Prostate gland (tissue), 2 donors: ENCODE results near the gene DNAH8.

Experiments used
- POLR2A ChIP-seq: fragments of 450-650 bp; IDR thresholded peaks from one replicate; pipeline ENCODE4 v1.6.1; 2016; ENCODE audit warnings: antibody characterized with exemption, mild to moderate bottlenecking
- TF ChIP-seq, protein P1 (sequence below), 4 experiments: fragments of 200-600 bp in 2 of 4; fragments of 450-650 bp in 2 of 4; sonication (generic) in 2 of 4; IDR thresholded peaks; 1 replicate in 3 of 4; 2 replicates in 1 of 4; pipeline ENCODE4 v1.5.1; 2016 to 2019; ENCODE audit warnings: antibody characterized with exemption in 4 of 4, mild to moderate bottlenecking in 2 of 4, moderate library complexity in 2 of 4

DNA sequence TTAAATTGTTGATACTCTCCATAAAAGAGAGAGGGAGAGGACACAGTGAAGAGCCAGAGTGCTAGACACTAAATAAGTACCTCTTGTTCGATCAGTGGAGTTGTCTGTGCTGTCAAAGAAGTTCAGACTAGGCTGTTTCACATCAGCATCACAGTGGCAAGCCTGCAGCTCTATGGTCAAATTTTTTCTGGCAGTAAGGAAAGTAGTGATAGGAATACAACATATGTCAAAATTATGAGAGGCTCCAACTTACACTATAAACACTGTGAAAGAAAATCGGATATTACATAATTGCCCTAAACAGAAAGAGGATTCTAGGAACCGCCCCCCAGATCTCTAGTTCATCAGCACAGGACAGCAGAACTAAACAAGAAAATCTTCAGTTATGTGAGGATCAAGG, 23.1 kb downstream of the DNAH8 start:
- TF ChIP-seq POLR2A, result no peak
- TF ChIP-seq, protein P1, sequence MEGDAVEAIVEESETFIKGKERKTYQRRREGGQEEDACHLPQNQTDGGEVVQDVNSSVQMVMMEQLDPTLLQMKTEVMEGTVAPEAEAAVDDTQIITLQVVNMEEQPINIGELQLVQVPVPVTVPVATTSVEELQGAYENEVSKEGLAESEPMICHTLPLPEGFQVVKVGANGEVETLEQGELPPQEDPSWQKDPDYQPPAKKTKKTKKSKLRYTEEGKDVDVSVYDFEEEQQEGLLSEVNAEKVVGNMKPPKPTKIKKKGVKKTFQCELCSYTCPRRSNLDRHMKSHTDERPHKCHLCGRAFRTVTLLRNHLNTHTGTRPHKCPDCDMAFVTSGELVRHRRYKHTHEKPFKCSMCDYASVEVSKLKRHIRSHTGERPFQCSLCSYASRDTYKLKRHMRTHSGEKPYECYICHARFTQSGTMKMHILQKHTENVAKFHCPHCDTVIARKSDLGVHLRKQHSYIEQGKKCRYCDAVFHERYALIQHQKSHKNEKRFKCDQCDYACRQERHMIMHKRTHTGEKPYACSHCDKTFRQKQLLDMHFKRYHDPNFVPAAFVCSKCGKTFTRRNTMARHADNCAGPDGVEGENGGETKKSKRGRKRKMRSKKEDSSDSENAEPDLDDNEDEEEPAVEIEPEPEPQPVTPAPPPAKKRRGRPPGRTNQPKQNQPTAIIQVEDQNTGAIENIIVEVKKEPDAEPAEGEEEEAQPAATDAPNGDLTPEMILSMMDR (IDR thresholded peaks at IDR 0.05), result no peak
